Gastrocnemius medialis (tissue), 4 donors: ENCODE data around the gene TRIM67. TPM values are rescaled to one million over a fixed set of nuclear protein-coding genes. Genes with fewer than 3 reads are reported as not detected.

Source experiments
- ATAC-seq, 2 donors: fragments of 150-250 bp; one replicate each; pipeline ENCODE4 v1.9.1; 2016
- DNase-seq, 2 donors: peaks; one replicate each; pipeline ENCODE4 v3.0.0-alpha.2; 2019
- H3K27ac ChIP-seq, 4 donors: fragments of 200-600 bp; sonication (generic); 1 replicate in 1 of 4; 2 replicates in 3 of 4; pipeline ENCODE4 v1.5.1; 2016 to 2018; ENCODE audit warnings: mild to moderate bottlenecking in 2 of 4, moderate library complexity in 1 of 4
- H3K27me3 ChIP-seq, 3 donors: fragments of 200-600 bp; sonication (generic) in 2 of 3; 1 replicate in 1 of 3; 2 replicates in 2 of 3; pipeline versions ENCODE4 v1.5.1 to v1.6.0; 2016 to 2019; ENCODE audit warnings: mild to moderate bottlenecking in 1 of 3, moderate library complexity in 1 of 3
- H3K36me3 ChIP-seq, 2 donors: fragments of 200-600 bp; sonication (generic) in 1 of 2; one replicate each; pipeline ENCODE4 v1.5.1; 2017 to 2018
- H3K4me1 ChIP-seq, 2 donors: fragments of 200-600 bp; sonication (generic) in 1 of 2; one replicate each; pipeline ENCODE4 v1.5.1; 2016 to 2017; ENCODE audit warnings: mild to moderate bottlenecking in 2 of 2
- H3K4me3 ChIP-seq, 4 donors: fragments of 200-600 bp; sonication (generic) in 3 of 4; 1 replicate in 1 of 4; 2 replicates in 3 of 4; pipeline ENCODE4 v1.5.1; 2016 to 2019; ENCODE audit warnings: mild to moderate bottlenecking in 2 of 4
- H3K9me3 ChIP-seq, 3 donors: fragments of 200-600 bp; sonication (generic) in 2 of 3; 1 replicate in 1 of 3; 2 replicates in 2 of 3; pipeline ENCODE4 v1.5.1; 2016 to 2019
- CTCF ChIP-seq, 5 experiments: fragments of 450-650 bp in 3 of 5; fragments of 200-600 bp in 2 of 5; sonication (generic) in 2 of 5; IDR thresholded peaks in 4 of 5; conservative IDR thresholded peaks in 1 of 5; 1 replicate in 4 of 5; 2 replicates in 1 of 5; pipeline ENCODE4 v1.5.1; 2016 to 2019; ENCODE audit warnings: antibody characterized with exemption in 5 of 5, mild to moderate bottlenecking in 3 of 5, moderate library complexity in 3 of 5
- POLR2A ChIP-seq, 2 donors: fragments of 450-650 bp; IDR thresholded peaks; one replicate each; pipeline ENCODE4 v1.6.1; 2017; ENCODE audit warnings: antibody characterized with exemption in 2 of 2, mild to moderate bottlenecking in 2 of 2, moderate library complexity in 2 of 2
- in situ Hi-C, 4 donors: fragments of 200-750 bp; cut with MboI; loops; one replicate each; pipeline versions ENCODE4 v1.15.0 to v1.8.0; 2017; ENCODE audit warnings: low sequenced_read_pairs in 4 of 4
- intact Hi-C: fragments of 100-400 bp; cut with DNase I; formaldehyde crosslinking; loops from one replicate; pipeline ENCODE4 v1.15.1; 2023; ENCODE audit warnings: low total_unique reads
- total RNA-seq, 4 donors: library from RNA; depleted of rRNA; stranded (reverse); fragments of >200 nt; gene quantifications; one replicate each; pipeline versions ENCODE4 v1.1.0 to v1.2.3, GENCODE V29; 2016

Gene TRIM67
- total RNA-seq, result not detected

GRCh38 chr1:231161667-231162296 lies at the start of gene TRIM67:
Gene TRIM67 (plus strand): TSS chr1:231162058. CDS start chr1:231162970, 912 bp downstream.
- Histone ChIP-seq H3K27me3 (peaks cover 48 to 64% (median 52%) of the 10 kb centered on the region in 3 donors), H3K9me3 (no peaks in the 10 kb centered on the region), H3K4me3 (peak within 1 kb of the TSS; percentile 28 to 53 (median 38)), H3K27ac (no peak within 1 kb of the TSS), H3K36me3 (no peaks in the 10 kb centered on the region), H3K4me1 (peaks cover 9 to 17% of the 10 kb centered on the region in 2 donors)
- no peak for TF ChIP-seq CTCF (IDR thresholded peaks at IDR 0.05 in 4 of 5, conservative IDR thresholded peaks at IDR 0.05 in 1 of 5)
- TF ChIP-seq POLR2A (IDR thresholded peaks at IDR 0.05), result no peak
- peak; percentile 33 to 42 for ATAC-seq
- no peak for DNase-seq
- intact Hi-C loops, result no loop called here
- in situ Hi-C loops, result no loop called here

GRCh38 chr1:231116738-231117137 lies 45.1 kb upstream of the TRIM67 start:
- DNase-seq (no peak), ATAC-seq (no peak)
- Histone ChIP-seq H3K27me3 (peaks cover 0 to 4% (median 0%) of the 10 kb centered on the region in 3 donors), H3K4me3 (no peak overlapping the region), H3K27ac (no peak overlapping the region), H3K36me3 (no peaks in the 10 kb centered on the region), H3K4me1 (no peaks in the 10 kb centered on the region), H3K9me3 (no peaks in the 10 kb centered on the region)
- in situ Hi-C loops, result no loop called here
- TF ChIP-seq POLR2A (IDR thresholded peaks at IDR 0.05) (no peak), CTCF (IDR thresholded peaks at IDR 0.05 in 4 of 5, conservative IDR thresholded peaks at IDR 0.05 in 1 of 5) (no peak)
- intact Hi-C loops, result no loop called here

GRCh38 chr1:231118704-231119453 lies 43.0 kb upstream of the TRIM67 start:
- no peaks in the 10 kb centered on the region for H3K4me1 ChIP-seq
- ATAC-seq, result no peak
- H3K4me3 ChIP-seq, result no peak overlapping the region
- H3K9me3 ChIP-seq, result no peaks in the 10 kb centered on the region
- no peaks in the 10 kb centered on the region for H3K36me3 ChIP-seq
- in situ Hi-C loops (no loop called here), intact Hi-C loops (no loop called here)
- no peak for DNase-seq
- H3K27me3 ChIP-seq, result peaks cover 0 to under 1% (median 0%) of the 10 kb centered on the region in 3 donors
- no peak overlapping the region for H3K27ac ChIP-seq
- no peak for TF ChIP-seq POLR2A (IDR thresholded peaks at IDR 0.05)
- no peak for TF ChIP-seq CTCF (IDR thresholded peaks at IDR 0.05 in 4 of 5, conservative IDR thresholded peaks at IDR 0.05 in 1 of 5)

GRCh38 chr1:231121533-231121932 lies 40.3 kb upstream of the TRIM67 start:
- intact Hi-C loops, result no loop called here
- no peak for ATAC-seq

More at GRCh38 chr1:231121533-231121932, 40.3 kb upstream of the TRIM67 start:
- no peak overlapping the region for H3K27ac ChIP-seq
- TF ChIP-seq CTCF (IDR thresholded peaks at IDR 0.05 in 4 of 5, conservative IDR thresholded peaks at IDR 0.05 in 1 of 5) (no peak), POLR2A (IDR thresholded peaks at IDR 0.05) (no peak)
- H3K4me1 ChIP-seq, result no peaks in the 10 kb centered on the region
- DNase-seq, result no peak
- no peak overlapping the region for H3K4me3 ChIP-seq
- in situ Hi-C loops, result no loop called here
- H3K36me3 ChIP-seq, result no peaks in the 10 kb centered on the region
- H3K27me3 ChIP-seq, result no peaks in the 10 kb centered on the region
- H3K9me3 ChIP-seq, result no peaks in the 10 kb centered on the region
